GM19351 (cell line): ENCODE results near the gene HSPG2.
A peak's percentile ranks its signal among the peaks of the same experiment; 100 is the strongest.
"Not testable (repeated sequence)": the region's sequence is repeated elsewhere in the genome, so short reads cannot be mapped to it uniquely, and the experiment has no call there.

ENCODE experiments used
- ATAC-seq: cut with Tn5 transposase; IDR thresholded peaks from one replicate; pipeline ENCODE4 v1.9.1; 2021; ENCODE audit warnings: mild to moderate bottlenecking, moderate library complexity; ENCODE audit not compliant: unreplicated experiment

Gene HSPG2

DNA sequence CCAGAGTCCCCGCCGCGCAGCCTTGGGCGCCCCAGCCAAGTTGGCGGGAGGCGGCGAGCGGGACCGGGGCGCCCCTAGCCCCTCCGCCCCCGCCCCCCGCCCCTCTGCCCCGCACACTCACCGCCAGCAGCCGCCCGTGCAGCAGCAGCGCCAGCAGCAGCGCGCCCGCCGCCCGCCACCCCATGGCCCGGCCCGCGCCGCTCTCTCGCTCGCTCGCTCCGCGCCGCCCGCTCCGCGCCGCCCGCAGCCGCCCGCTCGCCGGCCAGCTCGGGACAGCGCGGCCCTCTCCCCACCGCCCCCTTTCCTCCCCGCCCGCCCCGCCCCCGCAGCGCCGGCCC is at the start of gene HSPG2:
TSS of gene HSPG2 (minus strand) at position 277 of the 338 bp plus-strand sequence. CDS start at position 184, 93 bp downstream.
- ATAC-seq = no peak

DNA sequence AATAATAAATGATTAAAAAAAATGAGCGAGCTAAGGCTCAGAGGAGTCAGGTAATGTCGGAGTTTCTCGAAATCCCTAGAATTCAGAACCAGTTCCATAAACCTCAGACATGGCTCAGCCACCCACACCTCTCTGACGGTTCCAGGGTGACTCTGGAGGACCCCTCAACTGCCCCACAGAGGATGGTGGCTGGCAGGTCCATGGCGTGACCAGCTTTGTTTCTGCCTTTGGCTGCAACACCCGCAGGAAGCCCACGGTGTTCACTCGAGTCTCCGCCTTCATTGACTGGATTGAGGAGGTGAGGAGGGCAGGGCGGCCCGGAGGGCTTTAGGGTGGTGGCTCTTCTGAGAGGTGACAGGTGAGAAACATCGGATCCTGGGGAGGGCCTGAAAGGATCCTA is 49.3 kb upstream of the HSPG2 start:
- ATAC-seq = not testable (repeated sequence)

DNA sequence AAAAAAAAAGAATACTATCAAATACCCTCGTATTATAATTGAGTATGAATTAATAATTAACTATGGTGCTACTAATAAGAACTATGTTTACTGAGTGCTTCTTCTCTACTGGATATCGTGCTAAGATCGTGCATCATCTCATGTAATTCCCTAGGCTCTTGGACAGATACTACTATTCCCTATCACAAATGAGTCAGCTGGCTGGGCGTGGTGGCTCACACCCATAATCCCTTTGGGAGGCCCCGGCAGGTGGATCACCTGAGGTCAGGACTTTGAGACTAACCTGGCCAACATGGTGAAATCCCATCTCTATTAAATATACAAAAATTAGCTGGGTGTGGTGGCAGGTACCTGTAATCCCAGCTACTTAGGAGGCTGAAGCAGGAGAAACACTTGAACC is 48.8 kb upstream of the HSPG2 start:
- ATAC-seq = not testable (repeated sequence)

GRCh38 chr1:21983539-21983938 is 46.4 kb upstream of the HSPG2 start:
- ATAC-seq = not testable (repeated sequence)

DNA sequence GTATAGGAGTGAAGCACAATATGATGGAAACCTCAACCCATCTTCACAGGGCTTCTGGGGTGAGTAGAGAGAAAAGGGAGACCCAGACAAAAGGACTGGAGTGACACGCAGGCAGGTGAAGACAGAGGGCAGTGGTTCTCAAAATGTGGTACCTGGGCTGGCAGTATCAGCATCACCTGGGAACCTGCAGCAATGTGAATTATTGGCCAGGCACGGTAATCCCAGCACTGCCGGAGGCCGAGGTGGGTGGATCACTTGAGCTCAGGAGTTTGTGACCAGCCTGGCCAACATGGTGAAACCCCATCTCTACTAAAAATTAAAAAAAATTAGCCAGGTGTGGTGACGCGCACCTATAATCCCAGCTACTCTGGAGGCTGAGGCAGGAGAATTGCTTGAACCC is 45.0 kb upstream of the HSPG2 start:
- not testable (repeated sequence) for ATAC-seq

- not testable (repeated sequence) for ATAC-seq
Observed at GRCh38 chr1:21981253-21981652, 44.1 kb upstream of the HSPG2 start.

GRCh38 chr1:21980515-21981220 is 43.6 kb upstream of the HSPG2 start:
- not testable (repeated sequence) for ATAC-seq

GRCh38 chr1:21978209-21978608 is 41.1 kb upstream of the HSPG2 start:
- not testable (repeated sequence) for ATAC-seq

DNA sequence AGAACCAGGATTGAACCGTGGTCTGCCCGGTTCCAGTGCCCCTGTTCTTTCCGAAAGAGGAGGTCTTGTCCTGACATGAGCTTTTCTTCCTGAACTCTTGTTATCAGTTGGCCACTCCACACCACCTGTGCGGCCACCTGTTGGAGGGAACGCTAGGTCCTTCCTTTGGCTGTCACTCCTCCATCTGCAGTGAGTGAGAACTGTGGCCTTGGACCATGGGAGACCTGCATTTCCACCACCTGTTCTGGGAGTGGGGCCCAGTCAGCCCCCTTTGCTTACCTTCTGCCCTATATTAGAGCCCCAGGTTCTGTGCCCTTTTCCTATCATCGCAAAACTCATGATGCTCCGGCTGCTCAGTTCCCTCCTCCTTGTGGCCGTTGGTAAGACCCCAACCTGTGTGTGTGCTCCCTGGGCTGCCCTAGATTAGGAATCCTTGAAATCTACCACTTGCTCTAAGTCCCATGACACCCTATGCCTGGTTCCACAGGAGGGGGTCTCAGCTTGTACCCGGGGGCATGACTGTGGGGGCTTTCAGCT is 39.7 kb upstream of the HSPG2 start, which contains the start of gene CELA3B:
TSS of gene CELA3B (plus strand) at position 320 of the 537 bp plus-strand sequence. CDS start at position 338, 18 bp downstream.
- ATAC-seq = not testable (repeated sequence)

DNA sequence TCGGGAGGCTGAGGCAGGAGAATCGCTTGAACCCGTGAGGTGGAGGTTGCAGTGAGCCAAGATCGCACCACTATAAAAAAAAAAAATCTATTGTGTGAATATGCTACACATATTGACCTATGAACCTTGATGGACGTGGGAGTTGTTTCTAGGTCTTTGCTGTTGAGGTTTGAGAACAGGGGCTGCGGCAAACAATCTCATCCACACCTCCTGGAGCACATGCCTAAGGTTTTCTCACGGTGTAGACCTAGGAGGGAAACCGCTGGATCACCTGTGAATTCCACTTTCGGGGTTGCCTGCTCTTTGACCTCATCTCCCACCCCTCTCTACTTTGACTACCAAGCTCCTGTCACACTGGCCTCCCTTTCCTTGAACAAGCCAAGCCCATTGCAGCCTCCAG is 38.2 kb upstream of the HSPG2 start:
- ATAC-seq = not testable (repeated sequence)

DNA sequence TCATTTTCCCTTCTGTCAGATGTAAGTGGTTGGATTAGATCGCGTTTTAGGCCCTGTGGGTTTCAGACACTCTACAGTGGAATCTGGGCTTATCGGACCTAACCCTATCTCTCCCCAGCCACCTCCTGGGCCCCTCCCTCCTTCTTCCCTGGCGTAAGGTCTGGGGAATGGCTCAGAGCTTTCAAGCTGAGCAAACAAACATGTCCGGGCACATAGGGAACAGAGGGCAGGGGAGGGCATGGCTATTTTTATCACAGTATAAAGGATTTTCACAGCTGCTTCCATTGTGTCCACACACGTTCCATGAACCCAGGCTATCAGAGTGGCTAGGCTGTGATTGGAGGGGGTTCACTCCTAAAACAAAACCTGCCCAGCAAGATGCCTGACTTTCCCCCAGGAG is 37.6 kb upstream of the HSPG2 start:
- ATAC-seq = not testable (repeated sequence)

- ATAC-seq = not testable (repeated sequence)
Observed at GRCh38 chr1:21973948-21974347, 36.8 kb upstream of the HSPG2 start.

GRCh38 chr1:21972973-21973441 is 35.9 kb upstream of the HSPG2 start:
- ATAC-seq = not testable (repeated sequence)

- ATAC-seq = not testable (repeated sequence)
Observed at GRCh38 chr1:21970523-21970922, 33.4 kb upstream of the HSPG2 start.

GRCh38 chr1:21969066-21969465 is 32.0 kb upstream of the HSPG2 start:
- ATAC-seq = not testable (repeated sequence)

DNA sequence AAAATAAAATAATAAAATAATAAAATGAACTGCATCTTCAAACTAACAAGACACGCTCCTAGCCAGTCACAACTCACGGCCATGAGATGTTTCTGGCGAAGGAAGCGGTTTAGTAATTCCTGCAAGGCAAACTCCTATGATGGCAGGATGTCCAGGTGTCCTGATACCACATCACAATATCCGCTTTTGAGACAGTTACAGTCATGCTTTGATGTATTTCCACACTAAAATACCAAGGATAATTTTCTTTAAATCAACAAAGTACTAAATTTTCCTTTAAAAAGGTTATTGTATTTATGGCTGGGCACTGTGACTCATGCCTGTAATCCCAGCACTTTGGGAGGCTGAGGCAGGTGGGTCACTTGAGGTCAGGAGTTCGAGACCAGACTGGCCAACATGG is 30.1 kb upstream of the HSPG2 start:
- not testable (repeated sequence) for ATAC-seq

DNA sequence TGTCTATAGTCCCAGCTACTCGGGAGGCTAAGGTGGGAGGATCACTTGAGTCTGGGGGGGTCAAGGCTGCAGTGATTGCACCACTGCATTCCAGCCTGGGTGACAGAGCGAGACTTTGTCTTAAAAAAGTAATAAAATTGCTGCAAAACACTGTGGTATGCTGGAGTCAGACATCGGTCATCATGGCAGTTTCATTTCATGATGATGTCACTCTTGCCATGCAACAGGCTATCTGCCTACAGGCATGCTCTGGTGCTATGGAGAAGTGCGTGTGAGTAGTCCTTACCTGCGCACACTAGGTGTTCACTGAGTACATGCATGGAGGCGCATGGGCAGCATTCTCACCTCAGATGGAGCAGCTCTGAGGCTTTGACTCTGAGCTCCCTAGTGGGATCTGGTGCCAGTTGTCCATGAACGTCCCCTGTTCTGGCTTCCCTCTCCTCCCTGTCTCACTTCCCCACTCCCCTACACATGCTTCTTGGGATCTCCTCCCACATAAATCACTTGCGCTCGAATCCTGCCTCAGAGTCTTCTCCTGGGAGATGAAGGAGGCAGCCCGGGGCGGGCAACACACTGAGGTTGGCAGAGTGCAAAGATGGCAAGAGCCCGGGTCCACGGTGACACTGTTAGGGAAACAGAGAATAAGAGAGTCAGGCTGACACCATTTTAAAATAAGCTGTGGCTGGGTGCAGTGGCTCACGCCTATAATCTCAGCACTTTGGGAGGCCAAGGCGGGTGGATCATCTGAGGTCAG is 29.3 kb upstream of the HSPG2 start:
- ATAC-seq = no peak

DNA sequence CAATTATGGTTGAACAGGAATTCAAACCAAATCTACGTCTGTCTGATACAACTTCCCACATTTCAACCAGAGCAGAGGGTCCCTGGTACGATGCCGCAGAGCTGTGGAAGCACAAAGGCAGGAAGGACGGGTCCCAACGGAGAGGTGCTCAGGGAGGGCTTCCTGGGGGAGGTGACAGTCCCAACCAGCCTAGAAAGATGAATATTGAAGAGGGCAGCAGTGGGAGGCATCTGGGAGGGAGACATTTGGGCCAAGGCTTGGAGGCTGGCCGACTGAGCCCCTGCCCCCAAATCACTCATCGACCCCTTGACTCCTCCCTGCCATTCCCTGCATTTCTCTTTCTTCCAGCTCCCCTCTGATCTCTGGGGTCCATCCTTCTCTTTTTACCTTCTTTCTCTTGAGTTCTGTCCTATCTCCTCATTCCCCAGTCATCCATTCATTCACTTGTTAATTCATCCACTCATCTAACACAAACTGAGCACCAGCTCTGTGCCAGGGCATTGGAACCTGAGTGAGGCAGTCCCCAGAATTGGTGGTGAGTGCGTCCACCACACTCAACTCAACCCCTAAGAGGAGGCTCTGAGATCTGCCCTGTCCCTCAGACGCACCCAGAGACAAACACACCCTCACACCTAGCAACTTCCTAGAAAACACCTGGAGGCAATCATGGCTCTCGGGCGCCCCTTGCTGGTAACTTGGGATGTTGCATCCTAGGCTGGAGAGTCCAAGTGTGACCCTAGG is 26.5 kb upstream of the HSPG2 start:
- peak; percentile 54 for ATAC-seq

GRCh38 chr1:21961799-21962198 is 24.7 kb upstream of the HSPG2 start:
- ATAC-seq = no peak

DNA sequence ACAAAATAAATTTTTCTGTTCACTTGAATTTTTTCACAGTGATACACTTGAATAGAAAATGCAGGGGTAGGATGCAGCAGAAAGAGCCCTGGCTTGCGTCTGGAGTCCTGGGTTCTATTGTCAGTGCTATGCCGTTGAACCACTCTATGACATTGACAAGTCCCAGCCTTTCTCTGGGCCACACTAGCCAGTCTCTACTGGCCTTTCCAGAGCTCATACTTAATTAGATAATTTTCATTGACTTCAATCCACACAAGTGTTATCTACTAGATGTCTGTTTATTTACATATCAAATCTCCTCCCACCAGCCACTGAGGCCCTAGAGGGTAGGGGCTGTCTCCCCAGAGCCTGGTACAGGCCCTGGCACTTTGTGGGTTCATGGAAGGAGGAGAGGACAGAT is 24.2 kb upstream of the HSPG2 start:
- no peak for ATAC-seq
